Measurements from ENCODE around the gene APBB2. TPM values are rescaled to one million over a fixed set of nuclear protein-coding genes. Genes with fewer than 3 reads are reported as not detected.

APBB2 gene
- polyA plus RNA-seq, 3 donors: 0.15 to 0.33 TPM; not detected in 1

- Histone ChIP-seq H3K27me3 (ENCODE audit: control insufficient read depth in 2 of 2, insufficient read depth in 2 of 2, low read length in 2 of 2) (no peaks in the 10 kb centered on the region), H3K36me3 (replicated peaks in 1 of 2; ENCODE audit: control insufficient read depth in 1 of 2, insufficient read depth in 2 of 2, low read length in 2 of 2) (no peaks in the 10 kb centered on the region), H3K9me3 (replicated peaks in 1 of 2; ENCODE audit: control insufficient read depth in 1 of 2, insufficient read depth in 1 of 2, low read length in 2 of 2) (no peaks in the 10 kb centered on the region), H3K4me2 (replicated peaks; ENCODE audit: extremely low read depth, low read length, poor library complexity, severe bottlenecking) (no peak overlapping the region), H3K4me3 (replicated peaks in 1 of 3; ENCODE audit: low read depth in 2 of 3, low read length in 3 of 3) (no peak overlapping the region), H2AFZ (ENCODE audit: insufficient read depth, low read depth, low read length, poor library complexity, severe bottlenecking) (no peak overlapping the region), H3K9ac (ENCODE audit: insufficient read depth, low read length, poor library complexity, severe bottlenecking) (no peak overlapping the region), H3K79me2 (ENCODE audit: insufficient read depth, low read length) (no peaks in the 10 kb centered on the region), H3K4me1 (ENCODE audit: control insufficient read depth in 1 of 2, insufficient read depth in 2 of 2, low read length in 2 of 2) (no peaks in the 10 kb centered on the region), H3K27ac (ENCODE audit: low read depth in 1 of 2, low read length in 2 of 2) (no peak overlapping the region), H4K20me1 (ENCODE audit: insufficient read depth, low read length) (no peaks in the 10 kb centered on the region)
- intact Hi-C loops (cut with micrococcal nuclease): no loop called here
- Mint-ChIP-seq H3K4me3 (no peak overlapping the region), H3K9me3 (no peaks in the 10 kb centered on the region), H3K27ac (no peak overlapping the region), H3K4me1 (no peaks in the 10 kb centered on the region), H3K36me3 (no peaks in the 10 kb centered on the region), H3K27me3 (ENCODE audit: low read depth in 3 of 3) (peaks cover 0 to 1% (median 0%) of the 10 kb centered on the region in 3 donors)
- no CpG with 5 or more reads among the region's 1 CpG for WGBS (ENCODE audit: insufficient coverage)
- TF ChIP-seq CTCF (IDR thresholded peaks at IDR 0.05): no peak
- no peak for DNase-seq
These were observed 338.7 kb downstream of the APBB2 start for GRCh38 chr4:40875507-40876150.

GRCh38 chr4:40874901-40875300 lies 339.4 kb downstream of the APBB2 start:
- Mint-ChIP-seq H3K9me3 (no peaks in the 10 kb centered on the region), H3K27me3 (ENCODE audit: low read depth in 3 of 3) (peaks cover 0 to 1% (median 0%) of the 10 kb centered on the region in 3 donors), H3K27ac (no peak overlapping the region), H3K36me3 (no peaks in the 10 kb centered on the region), H3K4me1 (no peaks in the 10 kb centered on the region), H3K4me3 (no peak overlapping the region)
- Histone ChIP-seq H4K20me1 (ENCODE audit: insufficient read depth, low read length) (no peaks in the 10 kb centered on the region), H3K4me3 (replicated peaks in 1 of 3; ENCODE audit: low read depth in 2 of 3, low read length in 3 of 3) (no peak overlapping the region), H3K9me3 (replicated peaks in 1 of 2; ENCODE audit: control insufficient read depth in 1 of 2, insufficient read depth in 1 of 2, low read length in 2 of 2) (no peaks in the 10 kb centered on the region), H3K9ac (ENCODE audit: insufficient read depth, low read length, poor library complexity, severe bottlenecking) (no peak overlapping the region), H3K4me1 (ENCODE audit: control insufficient read depth in 1 of 2, insufficient read depth in 2 of 2, low read length in 2 of 2) (no peaks in the 10 kb centered on the region), H3K4me2 (replicated peaks; ENCODE audit: extremely low read depth, low read length, poor library complexity, severe bottlenecking) (no peak overlapping the region), H2AFZ (ENCODE audit: insufficient read depth, low read depth, low read length, poor library complexity, severe bottlenecking) (no peak overlapping the region), H3K36me3 (replicated peaks in 1 of 2; ENCODE audit: control insufficient read depth in 1 of 2, insufficient read depth in 2 of 2, low read length in 2 of 2) (no peaks in the 10 kb centered on the region), H3K27me3 (ENCODE audit: control insufficient read depth in 2 of 2, insufficient read depth in 2 of 2, low read length in 2 of 2) (no peaks in the 10 kb centered on the region), H3K79me2 (ENCODE audit: insufficient read depth, low read length) (no peaks in the 10 kb centered on the region), H3K27ac (ENCODE audit: low read depth in 1 of 2, low read length in 2 of 2) (no peak overlapping the region)
- 95% methylated on average over 2 of the region's 3 CpGs for WGBS (ENCODE audit: insufficient coverage)
- no peak for DNase-seq
- intact Hi-C loops (cut with micrococcal nuclease): no loop called here
- no peak for TF ChIP-seq CTCF (IDR thresholded peaks at IDR 0.05)
